Cardiac fibroblast (primary cell): ENCODE data around the gene ELAVL1.

Source experiments
- DNase-seq, 2 donors: peaks; one replicate each; pipeline versions ENCODE4 v3.0.0 to v3.0.0-alpha.2; 2010; ENCODE audit warnings: low read depth in 2 of 2
- H3K4me3 ChIP-seq, 2 donors: replicated peaks in 1 of 2; 1 replicate in 1 of 2; 2 replicates in 1 of 2; pipeline ENCODE4 v1.5.1; 2011; ENCODE audit warnings: low read depth in 2 of 2, low read length in 2 of 2, mild to moderate bottlenecking in 2 of 2, moderate library complexity in 1 of 2
- CTCF ChIP-seq: IDR thresholded peaks from one replicate; pipeline ENCODE4 v1.5.1; 2011; ENCODE audit warnings: low read depth, mild to moderate bottlenecking, low read length, inconsistent platforms

ELAVL1 gene

GRCh38 chr19:7981661-7982060 is 23.8 kb downstream of the ELAVL1 start:
- DNase-seq: no peak
- no peak overlapping the region for H3K4me3 ChIP-seq
- no peak for TF ChIP-seq CTCF

- DNase-seq: no peak
- no peak for TF ChIP-seq CTCF
- no peak overlapping the region for H3K4me3 ChIP-seq
These were observed 24.2 kb downstream of the ELAVL1 start for GRCh38 chr19:7981199-7981598.

- DNase-seq: no peak
- TF ChIP-seq CTCF: no peak
- H3K4me3 ChIP-seq: no peak overlapping the region
These were observed 24.8 kb downstream of the ELAVL1 start for GRCh38 chr19:7980635-7981121.

- no peak overlapping the region for H3K4me3 ChIP-seq
- no peak for DNase-seq
- no peak for TF ChIP-seq CTCF
These were observed 25.3 kb downstream of the ELAVL1 start for GRCh38 chr19:7980168-7980567.

- no peak for DNase-seq
- TF ChIP-seq CTCF: no peak
- no peak overlapping the region for H3K4me3 ChIP-seq
These were observed 25.9 kb downstream of the ELAVL1 start for GRCh38 chr19:7979559-7979958.

- no peak overlapping the region for H3K4me3 ChIP-seq
- DNase-seq: no peak
- TF ChIP-seq CTCF: no peak
These were observed 26.4 kb downstream of the ELAVL1 start for GRCh38 chr19:7979011-7979410.

- no peak for TF ChIP-seq CTCF
- DNase-seq: no peak
- no peak overlapping the region for H3K4me3 ChIP-seq
These were observed 27.1 kb downstream of the ELAVL1 start for GRCh38 chr19:7978179-7978825.
